GM12878 (cell line): ENCODE data around the gene SHC2. TPM values are rescaled to one million over a fixed set of nuclear protein-coding genes. Genes with fewer than 3 reads are reported as not detected.
A peak's percentile ranks its signal among the peaks of the same experiment; 100 is the strongest.

Source experiments
- ATAC-seq: fragments of 200-7000 bp; cut with Tn5 transposase; 3 replicates; pipeline ENCODE4 v1.9.1; 2020; ENCODE audit warnings: mild to moderate bottlenecking, moderate library complexity
- BruUV-seq: library from RNA; stranded (reverse); fragments of 400-500 nt; replicated peaks from 2 replicates; lab custom pipeline; 2021; lab: Mats Ljungman, UMichigan
- CTCF ChIA-PET: fragments of 300-600 bp; sonication (Branson Sonifier 250); formaldehyde crosslinking; extraction: SDS; loops from one replicate; lab custom pipeline; 2021; ENCODE audit warnings: inconsistent platforms; lab: Yijun Ruan, JAX
- POLR2A ChIA-PET: fragments of 350-600 bp; formaldehyde crosslinking; extraction: SDS; loops from one replicate; lab custom pipeline; 2021; ENCODE audit warnings: inconsistent platforms; lab: Charles Lee
- RAD21 ChIA-PET: fragments of 300-600 bp; sonication (Branson Sonifier 250); formaldehyde crosslinking; loops from one replicate; lab custom pipeline; 2023; ENCODE audit warnings: antibody characterized with exemption; ENCODE audit not compliant: unreplicated experiment; lab: Charles Lee
- SMC1A ChIA-PET: fragments of 300-600 bp; sonication (Branson Sonifier 250); formaldehyde crosslinking; loops from one replicate; lab custom pipeline; 2023; ENCODE audit not compliant: unreplicated experiment, uncharacterized antibody; lab: Charles Lee
- DNase-seq: peaks from one replicate; pipeline ENCODE4 v3.0.0-alpha.2; 2011; ENCODE audit warnings: low read depth, low spot score
- FAIRE-seq: peaks from 3 replicates; lab custom pipeline; 2011; peaks lifted over from hg19 to GRCh38; lab: Jason Lieb, UNC
- H2AFZ ChIP-seq: 2 replicates; pipeline ENCODE4 v1.6.0; 2011; ENCODE audit warnings: low read depth, low read length, control low read depth; ENCODE audit not compliant: control insufficient read depth
- H3K27ac ChIP-seq: 2 replicates; pipeline ENCODE4 v1.5.1; 2011; ENCODE audit warnings: control low read depth; ENCODE audit not compliant: control insufficient read depth, insufficient read depth
- H3K27me3 ChIP-seq, 2 experiments: replicated peaks in 1 of 2; 2 replicates each; pipeline versions ENCODE4 v1.6.0 to v1.6.1; 2011; ENCODE audit warnings: low read length in 1 of 2; ENCODE audit not compliant: control insufficient read depth in 2 of 2, insufficient read depth in 2 of 2
- H3K36me3 ChIP-seq, 2 experiments: 2 replicates each; pipeline ENCODE4 v1.5.1; 2011; ENCODE audit warnings: low read length in 1 of 2; ENCODE audit not compliant: control insufficient read depth in 2 of 2, insufficient read depth in 2 of 2
- H3K4me1 ChIP-seq: 2 replicates; pipeline ENCODE4 v1.6.1; 2011; ENCODE audit warnings: mild to moderate bottlenecking, low read length, moderate library complexity, mixed read lengths; ENCODE audit not compliant: control insufficient read depth, insufficient read depth
- H3K4me2 ChIP-seq: 2 replicates; pipeline ENCODE4 v1.6.0; 2011; ENCODE audit warnings: control low read depth; ENCODE audit not compliant: control insufficient read depth, insufficient read depth
- H3K4me3 ChIP-seq: fragments of 200-600 bp; sonication (generic); 2 replicates; pipeline ENCODE4 v1.5.1; 2016
- H3K79me2 ChIP-seq: 2 replicates; pipeline ENCODE4 v1.6.0; 2011; ENCODE audit warnings: low read length; ENCODE audit not compliant: control insufficient read depth, insufficient read depth
- H3K9ac ChIP-seq: 2 replicates; pipeline ENCODE4 v1.8.0; 2011; ENCODE audit warnings: low read length, control low read depth, mixed read lengths; ENCODE audit not compliant: control insufficient read depth, insufficient read depth
- H3K9me3 ChIP-seq: replicated peaks from 3 replicates; pipeline ENCODE4 v1.5.1; 2011; ENCODE audit warnings: mild to moderate bottlenecking, low read length; ENCODE audit not compliant: control insufficient read depth, insufficient read depth
- H4K20me1 ChIP-seq: 2 replicates; pipeline ENCODE4 v1.6.0; 2011; ENCODE audit not compliant: control insufficient read depth, insufficient read depth
- CBFB ChIP-seq: IDR thresholded peaks from 2 replicates; pipeline ENCODE4 v1.6.1; 2016; ENCODE audit warnings: antibody characterized with exemption, low read depth
- EGR1 ChIP-seq, 2 experiments: IDR thresholded peaks; 1 replicate in 1 of 2; 2 replicates in 1 of 2; pipeline ENCODE4 v1.6.1; 2011 to 2012; ENCODE audit warnings: low read depth in 2 of 2, low read length in 2 of 2, borderline replicate concordance in 1 of 2, mild to moderate bottlenecking in 1 of 2, moderate library complexity in 1 of 2
- FOS ChIP-seq: IDR thresholded peaks from 3 replicates; pipeline ENCODE4 v1.6.1; 2011; ENCODE audit warnings: borderline replicate concordance; ENCODE audit not compliant: insufficient read length; ENCODE audit errors: extremely low read depth
- KDM1A ChIP-seq: fragments of 200-600 bp; sonication (generic); IDR thresholded peaks from 2 replicates; pipeline ENCODE4 v1.6.1; 2016; ENCODE audit warnings: borderline replicate concordance
- MEF2B ChIP-seq: fragments of 450-650 bp; IDR thresholded peaks from 2 replicates; pipeline ENCODE4 v1.6.1; 2018; ENCODE audit warnings: mild to moderate bottlenecking, moderate library complexity; ENCODE audit not compliant: partially characterized antibody, poor library complexity, severe bottlenecking
- NR2C1 ChIP-seq: fragments of 450-650 bp; IDR thresholded peaks from 2 replicates; pipeline ENCODE4 v1.6.1; 2017; ENCODE audit warnings: antibody characterized with exemption, mild to moderate bottlenecking, moderate library complexity
- PAX8 ChIP-seq: fragments of 450-650 bp; IDR thresholded peaks from 2 replicates; pipeline ENCODE4 v1.6.1; 2017; ENCODE audit warnings: mild to moderate bottlenecking, moderate library complexity
- RAD21 ChIP-seq: IDR thresholded peaks from 2 replicates; pipeline ENCODE4 v1.6.1; 2011; ENCODE audit warnings: mild to moderate bottlenecking, low read depth, low read length, moderate library complexity; ENCODE audit not compliant: insufficient read depth
- SMARCA5 ChIP-seq: fragments of 450-650 bp; IDR thresholded peaks from 2 replicates; pipeline ENCODE4 v1.6.1; 2017; ENCODE audit warnings: mild to moderate bottlenecking
- ZNF217 ChIP-seq: fragments of 450-650 bp; IDR thresholded peaks from 2 replicates; pipeline ENCODE4 v1.6.1; 2017; ENCODE audit warnings: antibody characterized with exemption, mild to moderate bottlenecking
- WGBS: methylation state at CpG from one replicate; pipeline ENCODE4 v1.1.6; 2016; ENCODE audit warnings: low lambda C conversion rate; ENCODE audit not compliant: insufficient replicate concordance, insufficient coverage; ENCODE audit errors: missing lambda C conversion rate; 5-methylcytosine and 5-hydroxymethylcytosine counted together
- in situ Hi-C: fragments of 300-500 bp; cut with MboI; formaldehyde crosslinking; loops from 9 replicates; pipeline ENCODE4 v1.14.3; 2018; ENCODE audit warnings: mixed read lengths
- intact Hi-C: fragments of 100-400 bp; cut with micrococcal nuclease; formaldehyde crosslinking; loops from one replicate; pipeline ENCODE4 v1.14.2; 2022; ENCODE audit not compliant: unreplicated experiment
- polyA plus RNA-seq, 11 experiments: library from polyadenylated mRNA; depleted of rRNA in 4 of 11; unstranded in 6 of 11; stranded (reverse) in 5 of 11; fragments of >200 nt; fragmentation: Nextera tagmentation in 4 of 11; fragmentation: Illumina TruSeq in 1 of 11; extraction: Ambion mirVana in 4 of 11; extraction: Trizol in 1 of 11; gene quantifications; 1 replicate in 1 of 11; 2 replicates in 10 of 11; pipeline versions ENCODE4 v1.2.1 to v1.2.3, GENCODE V29; 2011 to 2016; ENCODE audit warnings: inconsistent platforms in 2 of 11, missing spikeins in 2 of 11, low read depth in 1 of 11
- total RNA-seq, 4 experiments: library from RNA; depleted of rRNA in 3 of 4; stranded (reverse); fragments of >200 nt in 3 of 4; fragmentation: Illumina TruSeq in 1 of 4; extraction: Trizol in 1 of 4; gene quantifications; 2 replicates each; pipeline versions ENCODE4 v1.2.1 to v1.2.3, GENCODE V29; 2013 to 2021
- TF ChIP-seq, protein P1 (sequence below): fragments of 450-650 bp; IDR thresholded peaks from 2 replicates; pipeline ENCODE4 v1.6.1; 2017; ENCODE audit warnings: mild to moderate bottlenecking, moderate library complexity
- TF ChIP-seq, protein P2 (sequence below), 3 experiments: IDR thresholded peaks in 2 of 3; conservative IDR thresholded peaks in 1 of 3; 2 replicates each; pipeline ENCODE4 v1.5.1; 2011; ENCODE audit warnings: low read depth in 3 of 3, low read length in 3 of 3, mild to moderate bottlenecking in 3 of 3, control low read depth in 2 of 3, moderate library complexity in 2 of 3, inconsistent platforms in 1 of 3, mixed read lengths in 1 of 3; ENCODE audit not compliant: control insufficient read depth in 2 of 3, insufficient read depth in 1 of 3; ENCODE audit errors: extremely low read depth in 1 of 3

SHC2 gene
- total and polyA plus RNA-seq, 10 of the 15 experiments (the other 5 are each of a cell fraction or from before 2014, with no cell fraction given) = 0.08 TPM; not detected in 9

DNA sequence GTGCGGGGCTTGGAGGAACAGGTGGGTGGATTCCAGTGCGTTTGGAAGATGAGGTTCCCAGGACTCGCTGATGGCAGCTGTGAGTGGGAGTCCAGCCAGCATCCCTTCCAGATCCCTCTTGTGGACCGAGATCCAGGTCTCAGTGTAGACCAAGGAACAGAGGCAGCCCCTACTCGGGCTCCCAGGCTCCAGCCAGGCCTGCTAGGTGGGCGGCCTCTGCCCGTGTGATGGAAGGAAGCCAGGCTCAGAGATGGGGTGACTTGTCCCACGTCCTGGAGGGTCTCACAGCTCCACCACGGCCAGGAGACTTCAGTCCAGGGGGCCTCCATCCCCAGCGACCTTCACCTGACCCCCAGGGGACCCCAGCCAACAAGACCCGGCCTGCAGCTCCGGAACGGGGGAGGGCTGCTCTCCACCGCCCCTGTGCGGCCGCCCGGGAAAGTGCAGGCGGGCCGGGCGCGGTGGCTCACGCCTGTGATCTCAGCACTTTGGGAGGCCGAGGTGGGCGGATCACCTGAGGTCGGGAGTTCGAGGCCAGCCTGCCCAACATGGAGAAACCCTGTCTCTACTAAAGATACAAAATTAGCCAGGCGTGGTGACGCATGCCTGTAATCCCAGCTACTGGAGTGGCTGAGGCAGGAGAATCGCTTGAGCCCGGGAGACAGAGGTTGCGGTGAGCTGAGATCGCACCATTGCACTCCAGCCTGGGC lies 34.7 kb upstream of the SHC2 start:
- Histone ChIP-seq H3K9ac (no peak overlapping the region), H4K20me1 (no peaks in the 10 kb centered on the region), H3K4me3 (no peak overlapping the region), H3K4me2 (no peak overlapping the region), H3K36me3 (no peaks in the 10 kb centered on the region), H3K4me1 (no peaks in the 10 kb centered on the region), H3K27me3 (no peaks in the 10 kb centered on the region; a peak in 1 of 4 replicates), H3K27ac (no peak overlapping the region), H2AFZ (no peak overlapping the region), H3K79me2 (no peaks in the 10 kb centered on the region), H3K9me3 (no peaks in the 10 kb centered on the region; the same call in 2 of the 3 replicates)
- FAIRE-seq (no peak), ATAC-seq (peak; percentile 63), DNase-seq (no peak)
- in situ Hi-C loops = no loop called here
- 20% methylated on average over 32 of the region's 32 CpGs for WGBS
- ChIA-PET POLR2A (no interaction called here), RAD21 (no interaction called here), SMC1A (interaction anchor here (0.6 kb wide), 1 partner anchor 14 kb away, joined by 3 read pairs; no protein-coding TSS in a partner anchor), CTCF (interaction anchor here (1.3 to 2.8 kb wide), 2 partner anchors 10 to 11 kb away, joined by 4 to 12 read pairs; no protein-coding TSS in a partner anchor)
- no peak for TF ChIP-seq FOS
- TF ChIP-seq, protein P1, sequence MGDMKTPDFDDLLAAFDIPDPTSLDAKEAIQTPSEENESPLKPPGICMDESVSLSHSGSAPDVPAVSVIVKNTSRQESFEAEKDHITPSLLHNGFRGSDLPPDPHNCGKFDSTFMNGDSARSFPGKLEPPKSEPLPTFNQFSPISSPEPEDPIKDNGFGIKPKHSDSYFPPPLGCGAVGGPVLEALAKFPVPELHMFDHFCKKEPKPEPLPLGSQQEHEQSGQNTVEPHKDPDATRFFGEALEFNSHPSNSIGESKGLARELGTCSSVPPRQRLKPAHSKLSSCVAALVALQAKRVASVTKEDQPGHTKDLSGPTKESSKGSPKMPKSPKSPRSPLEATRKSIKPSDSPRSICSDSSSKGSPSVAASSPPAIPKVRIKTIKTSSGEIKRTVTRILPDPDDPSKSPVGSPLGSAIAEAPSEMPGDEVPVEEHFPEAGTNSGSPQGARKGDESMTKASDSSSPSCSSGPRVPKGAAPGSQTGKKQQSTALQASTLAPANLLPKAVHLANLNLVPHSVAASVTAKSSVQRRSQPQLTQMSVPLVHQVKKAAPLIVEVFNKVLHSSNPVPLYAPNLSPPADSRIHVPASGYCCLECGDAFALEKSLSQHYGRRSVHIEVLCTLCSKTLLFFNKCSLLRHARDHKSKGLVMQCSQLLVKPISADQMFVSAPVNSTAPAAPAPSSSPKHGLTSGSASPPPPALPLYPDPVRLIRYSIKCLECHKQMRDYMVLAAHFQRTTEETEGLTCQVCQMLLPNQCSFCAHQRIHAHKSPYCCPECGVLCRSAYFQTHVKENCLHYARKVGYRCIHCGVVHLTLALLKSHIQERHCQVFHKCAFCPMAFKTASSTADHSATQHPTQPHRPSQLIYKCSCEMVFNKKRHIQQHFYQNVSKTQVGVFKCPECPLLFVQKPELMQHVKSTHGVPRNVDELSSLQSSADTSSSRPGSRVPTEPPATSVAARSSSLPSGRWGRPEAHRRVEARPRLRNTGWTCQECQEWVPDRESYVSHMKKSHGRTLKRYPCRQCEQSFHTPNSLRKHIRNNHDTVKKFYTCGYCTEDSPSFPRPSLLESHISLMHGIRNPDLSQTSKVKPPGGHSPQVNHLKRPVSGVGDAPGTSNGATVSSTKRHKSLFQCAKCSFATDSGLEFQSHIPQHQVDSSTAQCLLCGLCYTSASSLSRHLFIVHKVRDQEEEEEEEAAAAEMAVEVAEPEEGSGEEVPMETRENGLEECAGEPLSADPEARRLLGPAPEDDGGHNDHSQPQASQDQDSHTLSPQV = no peak
- TF ChIP-seq, protein P2, sequence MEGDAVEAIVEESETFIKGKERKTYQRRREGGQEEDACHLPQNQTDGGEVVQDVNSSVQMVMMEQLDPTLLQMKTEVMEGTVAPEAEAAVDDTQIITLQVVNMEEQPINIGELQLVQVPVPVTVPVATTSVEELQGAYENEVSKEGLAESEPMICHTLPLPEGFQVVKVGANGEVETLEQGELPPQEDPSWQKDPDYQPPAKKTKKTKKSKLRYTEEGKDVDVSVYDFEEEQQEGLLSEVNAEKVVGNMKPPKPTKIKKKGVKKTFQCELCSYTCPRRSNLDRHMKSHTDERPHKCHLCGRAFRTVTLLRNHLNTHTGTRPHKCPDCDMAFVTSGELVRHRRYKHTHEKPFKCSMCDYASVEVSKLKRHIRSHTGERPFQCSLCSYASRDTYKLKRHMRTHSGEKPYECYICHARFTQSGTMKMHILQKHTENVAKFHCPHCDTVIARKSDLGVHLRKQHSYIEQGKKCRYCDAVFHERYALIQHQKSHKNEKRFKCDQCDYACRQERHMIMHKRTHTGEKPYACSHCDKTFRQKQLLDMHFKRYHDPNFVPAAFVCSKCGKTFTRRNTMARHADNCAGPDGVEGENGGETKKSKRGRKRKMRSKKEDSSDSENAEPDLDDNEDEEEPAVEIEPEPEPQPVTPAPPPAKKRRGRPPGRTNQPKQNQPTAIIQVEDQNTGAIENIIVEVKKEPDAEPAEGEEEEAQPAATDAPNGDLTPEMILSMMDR (IDR thresholded peaks at IDR 0.05 in 2 of 3, conservative IDR thresholded peaks at IDR 0.05 in 1 of 3; ENCODE audit: control insufficient read depth in 2 of 3, extremely low read depth in 1 of 3, insufficient read depth in 1 of 3, low read depth in 3 of 3, low read length in 3 of 3) = peak; percentile 38 to 78 (median 66)
- no peak for TF ChIP-seq NR2C1
- TF ChIP-seq SMARCA5 = peak; percentile 82
- TF ChIP-seq ZNF217 = peak; percentile 69; the same call in 1 of the 2 replicates
- TF ChIP-seq MEF2B = peak; percentile 25
- TF ChIP-seq RAD21 = peak; percentile 23; the same call in 1 of the 2 replicates
- TF ChIP-seq EGR1 (IDR thresholded peaks at IDR 0.05; ENCODE audit: borderline replicate concordance in 1 of 2, low read depth in 2 of 2, low read length in 2 of 2) = peak in 1 of 2 experiments; percentile 42; a peak in 1 of 3 replicates
- TF ChIP-seq PAX8 = no peak
- no peak for TF ChIP-seq KDM1A
- TF ChIP-seq CBFB = no peak
- BruUV-seq = no TSS peak
- intact Hi-C loops = no loop called here
